HepG2 (cell line): ENCODE results near the gene CNOT1. TPM values are rescaled to one million over a fixed set of nuclear protein-coding genes. Genes with fewer than 3 reads are reported as not detected.

Source experiments
- ATAC-seq: fragments of 200-7000 bp; cut with Tn5 transposase; 3 replicates; pipeline ENCODE4 v1.9.1; 2020; ENCODE audit warnings: mild to moderate bottlenecking, moderate library complexity
- BruUV-seq: library from RNA; stranded (reverse); fragments of 400-500 nt; replicated peaks from 2 replicates; lab custom pipeline; 2021; lab: Mats Ljungman, UMichigan
- CTCF ChIA-PET: fragments of 300-600 bp; formaldehyde crosslinking; extraction: SDS; loops from one replicate; lab custom pipeline; 2021; ENCODE audit warnings: low total read pairs, inconsistent platforms, low intra/inter-chr PET ratio; lab: Yijun Ruan, JAX
- POLR2A ChIA-PET: fragments of 350-600 bp; sonication (Branson Sonifier 250); formaldehyde crosslinking; loops from one replicate; lab custom pipeline; 2020; ENCODE audit warnings: antibody characterized with exemption, inconsistent platforms; lab: Yijun Ruan, JAX
- DNase-seq: peaks from one replicate; pipeline ENCODE4 v3.0.0-alpha.2; 2015; ENCODE audit warnings: low spot score
- FAIRE-seq: peaks from 3 replicates; lab custom pipeline; 2011; peaks lifted over from hg19 to GRCh38; lab: Jason Lieb, UNC
- H2AFZ ChIP-seq: one replicate; pipeline ENCODE4 v1.6.1; 2011; ENCODE audit warnings: low read length, inconsistent platforms
- H3K27ac ChIP-seq: fragments of 300-600 bp; 3 replicates; pipeline ENCODE4 v1.8.0; 2011; ENCODE audit warnings: mixed run types, mild to moderate bottlenecking, mixed read lengths, low read length, inconsistent platforms; ENCODE audit not compliant: insufficient read depth; ENCODE audit errors: extremely low read length
- H3K27me3 ChIP-seq, 2 experiments: fragments of 200-600 bp in 1 of 2; 2 replicates in 1 of 2; 3 replicates in 1 of 2; pipeline versions ENCODE4 v1.6.0 to v1.8.0; 2011; ENCODE audit warnings: low read length in 2 of 2, mild to moderate bottlenecking in 2 of 2, moderate library complexity in 2 of 2, inconsistent platforms in 1 of 2; ENCODE audit not compliant: insufficient read depth in 2 of 2, control insufficient read depth in 1 of 2
- H3K36me3 ChIP-seq, 2 experiments: fragments of 200-600 bp in 1 of 2; replicated peaks in 1 of 2; 2 replicates in 1 of 2; 3 replicates in 1 of 2; pipeline versions ENCODE4 v1.5.1 to v1.8.0; 2011; ENCODE audit warnings: low read length in 2 of 2, inconsistent platforms in 1 of 2; ENCODE audit not compliant: insufficient read depth in 2 of 2, control insufficient read depth in 1 of 2
- H3K4me1 ChIP-seq: 2 replicates; pipeline ENCODE4 v1.5.1; 2012; ENCODE audit warnings: low read length, inconsistent platforms; ENCODE audit not compliant: insufficient read depth
- H3K4me2 ChIP-seq: 2 replicates; pipeline ENCODE4 v1.6.0; 2011; ENCODE audit warnings: low read depth, low read length, inconsistent platforms
- H3K4me3 ChIP-seq, 3 experiments: fragments of 200-600 bp in 1 of 3; sonication (generic), shearing (Covaris generic) in 1 of 3; replicated peaks in 1 of 3; 2 replicates each; pipeline ENCODE4 v1.5.1; 2011 to 2016; ENCODE audit warnings: low read length in 3 of 3, inconsistent platforms in 2 of 3, low read depth in 2 of 3, mild to moderate bottlenecking in 2 of 3, control low read depth in 1 of 3, mixed read lengths in 1 of 3; ENCODE audit not compliant: insufficient read depth in 1 of 3
- H3K79me2 ChIP-seq: one replicate; pipeline ENCODE4 v1.6.1; 2011; ENCODE audit warnings: low read length, inconsistent platforms; ENCODE audit not compliant: insufficient read depth
- H3K9ac ChIP-seq: 2 replicates; pipeline ENCODE4 v1.6.0; 2011; ENCODE audit warnings: mild to moderate bottlenecking, low read depth, low read length, inconsistent platforms; ENCODE audit not compliant: insufficient read depth
- H3K9me3 ChIP-seq: 2 replicates; pipeline ENCODE4 v1.5.1; 2012; ENCODE audit warnings: mild to moderate bottlenecking, low read length
- H4K20me1 ChIP-seq: 2 replicates; pipeline ENCODE4 v1.6.0; 2011; ENCODE audit warnings: inconsistent platforms, mild to moderate bottlenecking, low read length, moderate library complexity; ENCODE audit not compliant: insufficient read depth
- DRAP1 ChIP-seq: IDR thresholded peaks from 2 replicates; pipeline ENCODE4 v1.6.1; 2016; ENCODE audit warnings: missing genetic modification reagents, missing compliant biosample characterization
- GTF2F1 ChIP-seq: fragments of 150-350 bp; IDR thresholded peaks from 2 replicates; pipeline ENCODE4 v1.6.1; 2014; ENCODE audit warnings: low read length
- HNRNPK ChIP-seq: fragments of 200-400 bp; formaldehyde crosslinking; IDR thresholded peaks from 2 replicates; pipeline ENCODE4 v1.6.1; 2018; ENCODE audit warnings: low read length, low read depth, moderate library complexity, mild to moderate bottlenecking; ENCODE audit not compliant: poor library complexity, severe bottlenecking
- RBM22 ChIP-seq: fragments of 200-400 bp; formaldehyde crosslinking; optimal IDR thresholded peaks from 2 replicates; pipeline ENCODE3; 2017; ENCODE audit warnings: mild to moderate bottlenecking, low read length, moderate library complexity
- STAG1 ChIP-seq: sonication (generic); formaldehyde crosslinking; IDR thresholded peaks from 2 replicates; pipeline ENCODE4 v1.4.0; 2020; ENCODE audit warnings: missing genetic modification reagents
- TMF1 ChIP-seq: sonication (generic); formaldehyde crosslinking; IDR thresholded peaks from 2 replicates; pipeline ENCODE4 v1.8.1; 2022; ENCODE audit warnings: low read depth, missing genetic modification reagents
- ZNF720 ChIP-seq: sonication (generic); formaldehyde crosslinking; IDR thresholded peaks from 2 replicates; pipeline ENCODE4 v1.4.0; 2020; ENCODE audit warnings: missing genetic modification reagents
- WGBS: methylation state at CpG from one replicate; pipeline ENCODE4 v1.1.6; 2017; ENCODE audit warnings: low lambda C conversion rate; 5-methylcytosine and 5-hydroxymethylcytosine counted together
- in situ Hi-C: cut with HindIII; loops from 2 replicates; pipeline ENCODE4 v1.10.0; 2017; ENCODE audit warnings: low pct_unique_long_range_greater_than_20kb; ENCODE audit not compliant: extremely low pct_ligation_motif_present
- intact Hi-C: fragments of 100-400 bp; cut with micrococcal nuclease; formaldehyde crosslinking; loops from one replicate; pipeline ENCODE4 v1.10.0; 2022; ENCODE audit not compliant: unreplicated experiment
- polyA plus RNA-seq, 8 experiments: library from polyadenylated mRNA; depleted of rRNA in 3 of 8; stranded (reverse) in 7 of 8; unstranded in 1 of 8; fragments of >200 nt; fragmentation: Illumina TruSeq in 4 of 8; extraction: Trizol in 4 of 8; gene quantifications; 2 replicates each; pipeline versions ENCODE4 v1.2.1 to v1.2.3, GENCODE V29; 2011 to 2016; ENCODE audit warnings: low read depth in 4 of 8, missing spikeins in 1 of 8, mixed read lengths in 1 of 8; ENCODE audit not compliant: insufficient read depth in 1 of 8
- total RNA-seq, 5 experiments: library from RNA; depleted of rRNA; stranded (reverse); fragments of >200 nt; fragmentation: Illumina TruSeq; extraction: Trizol; gene quantifications; 2 replicates each; pipeline ENCODE4 v1.2.3, GENCODE V29; 2016; ENCODE audit warnings: low read depth in 1 of 5

CNOT1 gene
- total and polyA plus RNA-seq, 2 of the 13 experiments (the other 11 are each of a cell fraction or from before 2014, with no cell fraction given): 188 to 232 TPM

- no peak for TF ChIP-seq DRAP1 (CRISPR knock-in tag)
- no peak for TF ChIP-seq GTF2F1
- no peak for TF ChIP-seq STAG1 (CRISPR knock-in tag)
Observed at GRCh38 chr16:58548378-58548777, 81.2 kb downstream of the CNOT1 start (continued).

- H3K36me3 ChIP-seq: peaks cover 41 to 96% of the 10 kb centered on the region in 2 experiments
- no peaks in the 10 kb centered on the region for H3K27me3 ChIP-seq
- H3K79me2 ChIP-seq: no peaks in the 10 kb centered on the region
- no peaks in the 10 kb centered on the region for H3K9me3 ChIP-seq
- CTCF ChIA-PET: no interaction called here
- H2AFZ ChIP-seq: no peak overlapping the region
- BruUV-seq: no TSS peak
- 97% methylated on average over 8 of the region's 8 CpGs for WGBS
- FAIRE-seq (no peak), DNase-seq (no peak), ATAC-seq (no peak)
- no peak for TF ChIP-seq ZNF720 (CRISPR knock-in tag)
- peak; percentile 83 for TF ChIP-seq RBM22
- in situ Hi-C loops: no loop called here
- intact Hi-C loops: no loop called here
- POLR2A ChIA-PET: no interaction called here
- no peak overlapping the region for H3K9ac ChIP-seq
- no peak overlapping the region for H3K27ac ChIP-seq
- H3K4me1 ChIP-seq: no peaks in the 10 kb centered on the region
- H3K4me3 ChIP-seq: no peak overlapping the region
- H3K4me2 ChIP-seq: no peak overlapping the region
- H4K20me1 ChIP-seq: 0 out of 2 replicates have a peak, but pooled peaks cover 3% of the 10 kb centered on the region
Observed at GRCh38 chr16:58543685-58544084, 85.9 kb downstream of the CNOT1 start.

- POLR2A ChIA-PET: interaction anchor here (0.8 kb wide), 1 partner anchor 142 kb away, joined by 3 read pairs; the partner anchor contains the start of gene SLC38A7
Observed at GRCh38 chr16:58542291-58542690, 87.3 kb downstream of the CNOT1 start.

More at GRCh38 chr16:58542291-58542690, 87.3 kb downstream of the CNOT1 start:
- no peaks in the 10 kb centered on the region for H3K9me3 ChIP-seq
- no peak overlapping the region for H3K4me3 ChIP-seq
- H4K20me1 ChIP-seq: 0 out of 2 replicates have a peak, but pooled peaks cover 3% of the 10 kb centered on the region
- ATAC-seq: no peak
- in situ Hi-C loops: no loop called here
- no TSS peak for BruUV-seq
- 94% methylated on average over 1 of the region's 1 CpG for WGBS
- intact Hi-C loops: no loop called here
- no peak for DNase-seq
- no peak overlapping the region for H3K27ac ChIP-seq
- no peaks in the 10 kb centered on the region for H3K27me3 ChIP-seq
- H3K4me2 ChIP-seq: no peak overlapping the region
- TF ChIP-seq HNRNPK (peak; percentile 68), TMF1 (CRISPR knock-in tag) (no peak)
- TF ChIP-seq, all 625 proteins: peak for 1
- Histone ChIP-seq H3K4me1 (no peaks in the 10 kb centered on the region), H3K9ac (no peak overlapping the region), H3K79me2 (no peaks in the 10 kb centered on the region), H3K36me3 (peaks cover 43 to 96% of the 10 kb centered on the region in 2 experiments), H2AFZ (no peak overlapping the region)
- CTCF ChIA-PET: no interaction called here
- FAIRE-seq: no peak
